CD4-positive, alpha-beta T cell (primary cell): ENCODE measurements around the gene MCF2L2. TPM values are rescaled to one million over a fixed set of nuclear protein-coding genes. Genes with fewer than 3 reads are reported as not detected.

Experiments used
- ATAC-seq: fragments of 200-7000 bp; cut with Tn5 transposase; one replicate; pipeline ENCODE4 v1.10.0; 2022; ENCODE audit warnings: mild to moderate bottlenecking; ENCODE audit not compliant: poor library complexity
- CTCF ChIA-PET: fragments of 350-600 bp; sonication (Branson Sonifier 250); formaldehyde crosslinking; loops from one replicate; lab custom pipeline; 2021; ENCODE audit warnings: antibody characterized with exemption, inconsistent platforms; lab: Charles Lee
- POLR2A ChIA-PET: fragments of 350-600 bp; sonication (Branson Sonifier 250); formaldehyde crosslinking; loops from one replicate; lab custom pipeline; 2021; ENCODE audit warnings: antibody characterized with exemption, inconsistent platforms; lab: Charles Lee
- DNase-seq, 14 experiments: peaks; one replicate each; pipeline ENCODE4 v3.0.0-alpha.2; 2013 to 2020; ENCODE audit warnings: mixed read lengths in 2 of 14
- H3K27ac ChIP-seq, 2 donors: one replicate each; pipeline versions ENCODE4 v1.5.1 to v1.7.0; 2013; ENCODE audit warnings: low read length in 2 of 2, low read depth in 1 of 2, mild to moderate bottlenecking in 1 of 2
- H3K27me3 ChIP-seq, 2 experiments: 1 replicate in 1 of 2; 2 replicates in 1 of 2; pipeline versions ENCODE4 v1.6.1 to v1.7.0; 2013; ENCODE audit warnings: low read length in 2 of 2, control low read depth in 1 of 2, mild to moderate bottlenecking in 1 of 2, moderate library complexity in 1 of 2; ENCODE audit not compliant: insufficient read depth in 2 of 2, control insufficient read depth in 1 of 2
- H3K36me3 ChIP-seq: one replicate; pipeline ENCODE4 v1.6.1; 2013; ENCODE audit warnings: low read length, control low read depth; ENCODE audit not compliant: insufficient read depth
- H3K4me1 ChIP-seq: one replicate; pipeline ENCODE4 v1.6.1; 2013; ENCODE audit warnings: low read length, control low read depth; ENCODE audit not compliant: insufficient read depth
- H3K4me3 ChIP-seq: one replicate; pipeline ENCODE4 v1.5.1; 2013; ENCODE audit warnings: mild to moderate bottlenecking, low read length, moderate library complexity
- H3K9me3 ChIP-seq, 2 experiments: 1 replicate in 1 of 2; 2 replicates in 1 of 2; pipeline versions ENCODE4 v1.6.1 to v1.7.0; 2013; ENCODE audit warnings: low read length in 2 of 2, mild to moderate bottlenecking in 2 of 2, control low read depth in 1 of 2, moderate library complexity in 1 of 2; ENCODE audit not compliant: control insufficient read depth in 1 of 2, insufficient read depth in 1 of 2
- H3K27ac Mint-ChIP-seq: one replicate; pipeline ENCODE4 v1.8.0; 2020; ENCODE audit warnings: mixed read lengths
- H3K27me3 Mint-ChIP-seq: one replicate; pipeline ENCODE4 v1.8.0; 2021; ENCODE audit warnings: mixed read lengths
- H3K36me3 Mint-ChIP-seq: one replicate; pipeline ENCODE4 v1.8.0; 2021; ENCODE audit warnings: low read depth, mixed read lengths
- H3K4me1 Mint-ChIP-seq: one replicate; pipeline ENCODE4 v1.8.0; 2021; ENCODE audit warnings: low read depth, mixed read lengths
- H3K4me3 Mint-ChIP-seq: one replicate; pipeline ENCODE4 v1.8.0; 2020; ENCODE audit warnings: mild to moderate bottlenecking, mixed read lengths
- H3K9me3 Mint-ChIP-seq: one replicate; pipeline ENCODE4 v1.8.0; 2020; ENCODE audit warnings: mixed read lengths
- CTCF ChIP-seq: fragments of 200-600 bp; IDR thresholded peaks from one replicate; pipeline ENCODE4 v1.8.0; 2022; ENCODE audit warnings: antibody characterized with exemption, mild to moderate bottlenecking
- intact Hi-C, 2 experiments: fragments of 100-400 bp; cut with DNase I in 1 of 2; cut with micrococcal nuclease in 1 of 2; formaldehyde crosslinking; loops; one replicate each; pipeline versions ENCODE4 v1.15.1 to v1.9.0; 2023 to 2025; cut with DNase I, micrococcal nuclease
- total RNA-seq, 174 experiments: library from RNA in 2 of 174; stranded (reverse) in 2 of 174; gene quantifications; one replicate each; pipeline ENCODE4 v1.2.3 and lab custom pipeline; 2021 to 2026

The MCF2L2 gene
- total RNA-seq, 2 experiments from 2014 or later: 3.8 to 4.1 TPM

- H3K4me1 Mint-ChIP-seq: peaks cover 11% of the 10 kb centered on the region
- Histone ChIP-seq H3K4me3 (no peak overlapping the region), H3K27ac (no peak overlapping the region), H3K9me3 (no peaks in the 10 kb centered on the region), H3K36me3 (no peaks in the 10 kb centered on the region), H3K4me1 (peaks cover 7% of the 10 kb centered on the region), H3K27me3 (no peaks in the 10 kb centered on the region)
- POLR2A ChIA-PET: no interaction called here
- no peak for TF ChIP-seq CTCF
- H3K27ac Mint-ChIP-seq: no peak overlapping the region
- peaks cover 5% of the 10 kb centered on the region for H3K36me3 Mint-ChIP-seq
- CTCF ChIA-PET: no interaction called here
- H3K4me3 Mint-ChIP-seq: no peak overlapping the region
- H3K9me3 Mint-ChIP-seq: no peaks in the 10 kb centered on the region
- ATAC-seq (no peak), DNase-seq (no peak)
- intact Hi-C loops: no loop called here
- no peaks in the 10 kb centered on the region for H3K27me3 Mint-ChIP-seq
Measured at GRCh38 chr3:183197734-183198133, 230.7 kb downstream of the MCF2L2 start.

DNA sequence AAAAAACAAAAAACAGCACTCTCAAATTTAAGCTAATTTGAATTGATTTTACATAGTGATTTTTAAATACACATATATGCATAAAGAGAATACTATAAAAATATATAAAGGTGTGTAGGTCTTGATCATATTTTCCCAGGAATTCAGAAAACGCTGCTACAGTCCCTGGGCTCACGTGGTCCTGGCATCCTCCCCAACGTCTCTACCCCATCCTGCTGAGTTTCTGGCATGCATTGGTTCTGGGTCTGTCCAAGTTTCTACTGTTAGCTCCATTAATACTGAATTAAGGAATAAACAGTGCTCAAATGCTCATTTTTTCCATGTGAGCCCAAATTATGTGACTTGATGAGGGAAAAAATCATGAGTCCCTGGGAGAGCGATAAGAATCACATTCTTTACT, 233.2 kb downstream of the MCF2L2 start:
- H3K9me3 ChIP-seq: no peaks in the 10 kb centered on the region
- ATAC-seq (no peak), DNase-seq (no peak)
- ChIA-PET CTCF (interaction anchor here (2.2 kb wide), 1 partner anchor 11 kb away, joined by 6 read pairs; no protein-coding TSS in a partner anchor), POLR2A (no interaction called here)
- H3K27ac ChIP-seq: no peak overlapping the region
- no peaks in the 10 kb centered on the region for H3K27me3 Mint-ChIP-seq
- intact Hi-C loops: no loop called here
- H3K27me3 ChIP-seq: no peaks in the 10 kb centered on the region
- TF ChIP-seq CTCF: no peak
- H3K36me3 Mint-ChIP-seq: no peaks in the 10 kb centered on the region
- no peaks in the 10 kb centered on the region for H3K36me3 ChIP-seq
- H3K4me1 Mint-ChIP-seq: no peaks in the 10 kb centered on the region
- no peaks in the 10 kb centered on the region for H3K9me3 Mint-ChIP-seq
- no peak overlapping the region for H3K4me3 Mint-ChIP-seq
- no peaks in the 10 kb centered on the region for H3K4me1 ChIP-seq
- no peak overlapping the region for H3K27ac Mint-ChIP-seq
- no peak overlapping the region for H3K4me3 ChIP-seq

DNA sequence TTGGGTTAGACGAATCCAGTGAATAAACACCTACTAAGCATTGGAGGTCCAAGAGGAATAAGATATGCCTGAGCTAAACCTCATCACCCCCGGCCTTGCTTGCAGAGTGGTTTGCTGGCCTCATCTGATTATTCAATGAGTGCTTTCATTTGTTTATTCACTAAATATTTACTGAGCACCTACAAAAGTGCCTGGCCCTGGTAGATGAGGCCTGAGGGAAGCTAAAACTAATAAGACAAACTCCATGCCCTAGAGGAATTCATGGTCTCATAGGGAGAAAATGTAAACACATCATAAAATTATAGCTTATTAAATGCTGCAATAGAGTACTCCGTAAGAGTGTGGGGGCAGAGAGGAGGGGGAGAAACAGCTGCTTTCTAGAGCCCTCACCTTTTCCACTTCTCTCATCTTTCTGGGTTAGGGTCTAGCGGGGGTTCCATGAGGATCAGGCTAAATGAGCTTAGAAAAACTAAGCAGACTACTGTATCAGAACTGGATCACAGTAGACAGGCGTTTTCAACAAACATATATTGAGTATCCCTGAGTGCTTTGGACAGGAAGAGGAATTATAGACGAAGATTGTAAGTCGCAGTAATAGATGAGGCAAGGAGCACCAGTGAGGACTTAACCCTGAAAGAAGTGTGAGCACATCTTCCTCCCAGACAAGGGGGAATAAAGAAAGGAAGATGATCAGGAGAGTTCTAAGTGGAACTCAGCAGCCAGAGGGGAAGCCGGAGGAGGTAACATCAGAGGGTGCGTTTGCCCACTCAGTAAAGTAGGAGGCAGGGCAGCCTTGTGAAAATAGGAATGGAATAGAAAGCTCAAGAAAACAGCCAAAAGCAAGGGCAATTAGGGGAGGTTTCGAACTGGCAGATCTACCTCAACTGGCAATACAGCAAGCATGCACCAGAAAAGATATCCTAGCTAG, 234.4 kb downstream of the MCF2L2 start:
- no peaks in the 10 kb centered on the region for H3K4me1 ChIP-seq

More for the DNA sequence above, 234.4 kb downstream of the MCF2L2 start:
- TF ChIP-seq CTCF: no peak
- Histone ChIP-seq H3K9me3 (no peaks in the 10 kb centered on the region), H3K36me3 (no peaks in the 10 kb centered on the region), H3K27ac (no peak overlapping the region), H3K27me3 (no peaks in the 10 kb centered on the region), H3K4me3 (no peak overlapping the region)
- ATAC-seq: no peak
- H3K9me3 Mint-ChIP-seq: no peaks in the 10 kb centered on the region
- no peak overlapping the region for H3K27ac Mint-ChIP-seq
- POLR2A ChIA-PET: interaction anchor here (0.6 kb wide), 1 partner anchor 80 kb away, joined by 3 read pairs; no protein-coding TSS in a partner anchor
- no peak overlapping the region for H3K4me3 Mint-ChIP-seq
- no peaks in the 10 kb centered on the region for H3K36me3 Mint-ChIP-seq
- intact Hi-C loops: no loop called here
- H3K4me1 Mint-ChIP-seq: no peaks in the 10 kb centered on the region
- CTCF ChIA-PET: interaction anchor here (2.2 kb wide), 1 partner anchor 10 kb away, joined by 6 read pairs; no protein-coding TSS in a partner anchor
- DNase-seq: no peak
- no peaks in the 10 kb centered on the region for H3K27me3 Mint-ChIP-seq
